ENCODE measurements around the gene CD82. TPM values are rescaled to one million over a fixed set of nuclear protein-coding genes. Genes with fewer than 3 reads are reported as not detected.
"Not testable (repeated sequence)": the region's sequence is repeated elsewhere in the genome, so short reads cannot be mapped to it uniquely, and the experiment has no call there.

The CD82 gene
- total RNA-seq, 1 experiment from 2014 or later: 173 TPM

DNA sequence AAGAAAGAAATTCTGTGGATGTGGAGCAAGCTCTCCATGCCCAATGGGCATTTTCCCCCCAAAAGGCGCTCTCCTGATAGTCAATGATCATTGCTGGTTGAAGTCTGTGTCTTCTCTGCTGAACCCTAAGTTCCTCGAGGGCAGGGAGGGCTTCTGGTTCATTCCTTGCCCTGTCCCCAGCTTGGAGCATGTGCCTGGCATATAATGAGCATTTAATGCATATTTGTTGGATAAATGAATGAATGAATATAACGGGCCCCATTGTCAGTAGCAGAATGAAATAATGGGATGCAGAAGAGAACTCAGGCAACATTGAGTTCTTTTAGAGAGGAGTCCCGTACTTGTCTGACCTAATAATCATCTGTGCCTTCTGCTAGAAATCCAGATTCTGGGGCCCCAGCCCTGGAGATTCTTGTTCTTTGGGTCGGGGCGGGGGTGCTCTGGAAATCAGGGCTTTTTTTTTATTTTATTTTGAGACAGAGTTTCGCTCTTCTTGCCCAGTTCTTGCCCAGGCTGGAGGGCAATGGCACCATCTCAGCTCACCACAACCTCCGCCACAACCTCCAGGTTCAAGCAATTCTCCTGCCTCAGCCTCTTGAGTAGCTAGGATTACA is 64.4 kb downstream of the CD82 start:
- no peak for DNase-seq (ENCODE audit: low spot score)

DNA sequence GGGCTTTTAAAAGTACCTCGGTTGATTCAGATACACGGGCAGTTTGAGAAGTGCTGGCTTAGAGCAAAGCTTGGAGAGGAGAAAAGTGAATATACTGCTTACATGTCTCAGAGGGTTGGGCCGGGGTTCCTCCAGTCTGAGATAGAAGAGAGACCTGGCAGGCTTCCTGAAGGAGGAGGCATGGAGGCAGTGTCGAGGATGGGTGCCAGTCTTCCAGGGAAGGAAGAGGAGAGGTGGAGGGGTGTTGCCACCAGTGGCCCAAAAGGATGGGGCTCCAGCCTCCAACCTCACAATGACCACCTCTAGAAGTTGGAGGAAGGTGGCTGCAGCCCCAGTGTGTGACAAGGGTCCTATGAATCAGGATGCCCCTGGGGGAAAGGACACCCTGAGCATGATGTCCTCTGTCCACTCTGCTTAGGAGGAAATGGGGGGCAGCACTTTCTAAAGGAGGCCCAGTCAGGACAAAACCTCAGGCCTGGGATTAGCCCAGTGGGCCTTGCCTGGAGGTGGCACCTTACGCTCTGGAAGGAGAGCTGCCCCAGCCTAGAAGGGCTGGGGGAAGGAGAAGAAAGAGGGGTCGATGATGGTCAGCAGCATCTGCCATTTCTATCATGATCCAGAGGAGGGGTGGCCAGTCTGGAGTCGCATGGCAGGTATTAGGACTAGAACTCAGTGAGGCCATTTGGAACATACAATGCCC is 65.2 kb downstream of the CD82 start:
- DNase-seq (ENCODE audit: low spot score): no peak

DNA sequence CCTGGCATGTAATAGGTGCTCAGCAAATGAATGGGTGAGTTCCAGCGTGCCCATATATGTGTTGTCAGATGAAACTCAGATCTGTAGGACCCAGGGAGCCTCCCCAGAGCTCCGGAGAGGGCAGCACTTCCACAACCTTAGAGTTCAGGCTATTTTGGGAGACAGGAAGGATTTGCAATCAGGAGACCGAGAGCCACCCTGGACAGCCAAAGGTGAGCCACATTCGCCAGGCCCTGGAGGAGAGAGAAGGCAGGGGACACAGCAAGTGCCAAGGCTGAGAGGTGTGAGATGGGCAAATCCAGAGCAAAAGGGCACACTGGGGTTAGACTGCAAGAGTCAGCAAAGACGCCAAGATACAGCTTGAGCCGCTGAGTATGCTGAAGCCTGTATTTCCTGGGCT is 66.4 kb downstream of the CD82 start:
- DNase-seq (ENCODE audit: low spot score): no peak

DNA sequence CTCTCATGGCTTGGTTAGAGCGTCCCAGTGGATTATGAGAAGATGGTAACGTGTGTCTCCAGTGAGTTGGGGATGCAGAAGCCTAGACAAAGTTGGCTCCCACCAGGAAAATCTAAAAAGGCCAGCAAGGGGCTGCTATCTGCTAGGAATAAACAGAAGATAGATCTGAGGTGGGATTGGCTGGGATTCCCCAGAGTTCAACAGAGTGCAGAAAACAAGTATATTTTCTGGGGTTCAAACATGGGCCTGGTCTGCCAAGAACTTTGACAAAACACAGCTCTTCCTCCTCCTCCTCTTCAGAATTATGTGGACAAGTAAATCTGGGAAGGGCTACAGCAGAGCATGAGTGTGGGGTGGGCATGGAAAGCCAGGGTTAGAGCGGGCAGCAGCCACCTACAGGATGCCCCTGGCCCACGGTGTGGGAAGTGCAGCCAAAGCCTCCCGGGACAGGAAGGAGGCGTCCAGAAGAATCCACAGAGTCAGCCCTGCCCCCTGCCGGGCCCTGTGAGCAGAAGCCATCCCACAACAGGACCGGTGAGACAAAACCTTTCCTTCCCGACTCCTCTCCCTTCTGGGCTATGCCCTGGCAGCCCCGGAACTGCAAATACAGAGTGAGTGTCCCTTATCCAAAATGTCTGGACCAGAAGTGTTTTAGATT is 67.1 kb downstream of the CD82 start:
- peak; percentile 82 for DNase-seq (ENCODE audit: low spot score)

DNA sequence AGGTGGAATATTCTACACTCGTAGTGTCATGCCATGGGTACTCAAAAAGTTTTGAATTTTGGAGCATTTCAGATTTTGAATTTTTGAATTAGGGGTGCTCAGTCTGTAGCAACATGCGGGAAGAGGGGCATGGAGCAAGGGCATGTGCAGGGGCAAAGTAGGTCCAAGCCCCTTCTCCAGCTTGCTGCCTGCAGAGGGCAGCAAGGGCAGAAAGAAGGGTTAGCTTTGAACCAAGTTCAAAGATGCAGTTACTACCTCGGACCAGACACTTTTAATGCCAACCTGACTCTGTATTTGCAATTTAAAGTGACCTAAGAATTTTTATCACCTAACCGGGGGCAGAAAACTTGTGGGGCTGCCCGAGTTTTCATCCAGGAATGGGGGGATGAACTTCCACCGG is 68.2 kb downstream of the CD82 start:
- DNase-seq (ENCODE audit: low spot score): no peak

DNA sequence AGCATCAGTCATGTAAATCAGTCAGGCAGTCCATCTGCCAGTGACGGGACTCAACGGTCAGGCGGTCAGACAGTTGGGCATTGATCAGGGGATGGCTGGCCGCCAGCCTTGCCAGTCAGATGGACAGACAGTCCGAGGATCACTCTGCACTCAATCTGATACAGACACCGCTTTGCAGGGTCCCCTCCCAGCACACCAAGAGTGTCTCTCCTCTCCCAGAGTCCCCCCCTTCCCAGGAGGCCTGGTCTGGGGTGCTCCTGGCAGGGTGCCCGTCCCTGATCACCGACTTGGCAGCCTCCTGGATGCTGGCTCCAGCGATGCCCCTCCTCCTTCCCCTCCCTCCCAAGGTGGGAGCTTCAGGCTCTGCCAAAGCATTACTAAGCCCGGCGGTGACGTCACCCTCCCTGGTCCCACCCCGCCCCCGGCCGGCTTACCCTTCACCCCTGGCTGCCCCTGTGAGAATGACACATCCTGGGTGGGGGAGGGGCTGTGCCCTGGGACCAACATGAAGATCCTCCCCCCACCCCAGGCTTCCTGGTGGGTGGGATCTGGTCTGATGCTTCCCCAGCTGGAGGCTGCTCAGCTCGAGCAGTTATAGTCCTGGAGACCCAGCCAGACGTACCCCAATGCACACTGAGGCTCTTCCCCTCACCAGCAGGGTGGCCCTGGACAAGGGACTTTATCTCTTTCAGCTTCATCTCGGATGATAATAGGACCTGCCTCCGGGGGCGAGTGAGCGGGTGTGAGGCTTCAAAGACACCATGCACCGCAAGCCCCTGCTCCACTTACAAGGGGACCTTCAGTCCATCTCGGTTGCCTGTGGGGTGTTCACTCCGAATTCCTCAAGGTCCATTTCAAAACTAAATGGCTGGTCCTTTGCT is 69.2 kb downstream of the CD82 start:
- DNase-seq (ENCODE audit: low spot score): peak; percentile 17

DNA sequence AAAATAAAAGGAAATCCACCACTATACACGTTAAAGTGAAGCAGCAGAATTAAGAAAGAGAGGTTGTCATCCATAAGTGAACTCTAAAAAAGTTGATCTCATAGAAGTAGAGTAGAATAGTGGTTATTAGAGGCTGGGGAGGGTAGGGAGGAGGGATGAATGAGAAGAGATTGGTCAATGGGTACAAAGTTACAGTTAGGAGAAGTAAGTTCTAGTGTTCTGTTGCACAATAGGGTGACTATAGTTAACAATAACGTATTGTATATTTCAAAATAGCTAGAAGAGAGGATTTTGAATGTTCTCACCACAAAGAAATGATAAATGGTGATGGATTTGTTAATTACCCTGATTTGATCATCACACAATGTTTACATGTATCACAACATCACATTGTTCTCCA is 72.0 kb downstream of the CD82 start:
- DNase-seq (ENCODE audit: low spot score): no peak

DNA sequence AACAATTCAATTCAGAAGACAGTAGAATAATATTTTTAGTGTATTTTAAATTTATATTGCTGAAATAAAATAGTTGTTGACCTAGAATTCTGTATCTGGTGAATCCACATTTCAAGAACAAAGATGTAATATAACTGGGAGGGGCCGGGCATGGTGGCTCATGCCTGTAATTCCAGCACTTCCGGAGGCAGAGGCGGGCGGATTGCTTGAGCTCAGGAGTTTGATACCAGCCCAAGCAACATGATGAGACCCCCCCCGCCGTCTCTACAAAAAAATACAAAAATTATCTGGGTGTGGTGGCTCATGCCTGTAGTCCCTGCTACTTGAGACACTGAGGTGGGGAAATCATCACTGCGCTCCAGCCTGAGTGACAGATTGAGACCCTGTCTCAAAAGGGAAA is 72.6 kb downstream of the CD82 start:
- no peak for DNase-seq (ENCODE audit: low spot score)

DNA sequence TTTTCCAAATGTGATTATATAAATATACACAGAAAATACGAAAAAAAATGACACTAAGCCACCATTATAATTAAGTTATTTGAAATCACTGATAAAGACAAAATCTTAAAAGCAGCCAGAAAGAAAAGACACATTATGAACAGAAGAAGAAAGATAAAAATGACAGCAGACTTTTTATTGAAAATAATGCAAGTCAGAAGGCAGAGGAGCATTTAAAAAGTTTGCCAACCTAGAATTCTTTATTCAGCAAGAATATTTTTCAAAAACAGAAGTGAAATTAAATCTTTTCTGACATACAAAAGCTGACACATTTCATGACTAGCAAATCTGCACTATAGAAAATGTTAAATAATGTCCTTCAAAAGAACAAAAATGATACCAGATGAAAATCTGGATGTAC is 77.8 kb downstream of the CD82 start:
- DNase-seq (ENCODE audit: low spot score): no peak

DNA sequence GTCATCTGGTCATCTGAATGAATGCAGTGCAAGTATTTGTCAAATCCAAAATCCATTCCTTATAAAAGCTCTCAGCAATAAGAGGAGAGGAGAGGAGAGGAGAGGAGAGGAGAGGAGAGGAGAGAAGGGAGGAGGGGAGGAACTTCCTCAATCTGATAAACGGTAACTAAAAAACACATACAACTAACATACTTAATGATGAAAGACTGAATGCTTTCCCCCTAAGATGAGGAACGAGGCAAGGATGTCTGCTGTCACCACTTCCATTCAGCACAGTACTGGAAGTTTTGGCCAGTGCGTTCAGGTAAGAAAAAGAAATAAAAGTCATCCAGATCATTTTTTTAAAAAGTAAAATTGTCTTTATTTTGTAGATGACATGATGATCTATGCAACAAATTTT is 80.4 kb downstream of the CD82 start:
- no peak for DNase-seq (ENCODE audit: low spot score)

DNA sequence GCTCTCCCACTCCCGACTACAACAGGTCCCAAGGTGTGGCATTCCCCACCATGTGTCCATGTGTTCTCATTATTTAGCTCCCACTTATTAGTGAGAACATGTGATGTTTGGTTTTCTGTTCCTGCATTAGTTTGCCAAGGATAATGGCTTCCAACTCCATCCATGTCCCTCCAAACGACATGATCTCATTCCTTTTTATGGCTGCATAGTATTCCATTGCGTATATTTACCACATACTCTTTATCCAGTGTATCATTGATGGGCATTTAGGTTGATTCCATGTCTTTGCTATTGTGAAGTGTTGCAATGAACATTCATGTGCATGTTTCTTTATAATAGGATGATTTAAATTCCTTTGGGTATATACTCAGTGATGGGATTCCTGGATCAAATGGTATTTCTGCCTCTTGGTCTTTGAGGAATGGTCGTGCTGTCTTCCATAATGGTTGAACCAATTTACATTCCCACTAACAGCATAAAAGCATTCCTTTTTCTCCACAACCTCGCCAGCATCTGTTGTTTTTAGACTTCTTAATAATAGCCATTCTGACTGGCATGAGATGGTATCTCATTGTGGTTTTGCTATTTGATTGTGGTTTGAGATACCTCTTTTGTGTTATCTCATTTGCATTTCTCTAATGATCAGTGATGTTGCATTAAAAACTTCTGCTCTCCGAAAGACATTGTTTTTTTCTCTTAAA is 81.9 kb downstream of the CD82 start:
- DNase-seq (ENCODE audit: low spot score): not testable (repeated sequence)

DNA sequence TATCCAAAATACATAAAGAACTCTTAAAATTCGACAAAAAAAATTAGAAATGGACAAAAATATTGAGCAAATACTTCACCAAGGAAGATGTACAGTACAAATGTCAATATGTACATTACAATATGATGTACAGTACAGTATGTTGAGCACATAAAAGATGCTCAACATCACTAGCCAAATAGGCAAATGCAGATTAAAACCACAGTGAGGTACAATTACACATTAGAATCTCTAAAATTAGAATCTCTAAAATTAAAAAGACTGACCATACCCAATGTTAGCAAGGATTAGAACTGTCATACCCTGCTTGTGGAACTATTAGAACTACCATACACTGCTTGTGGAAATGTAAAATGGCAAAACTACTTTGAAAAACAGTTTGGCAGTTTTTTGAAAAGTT is 82.6 kb downstream of the CD82 start:
- no peak for DNase-seq (ENCODE audit: low spot score)

DNA sequence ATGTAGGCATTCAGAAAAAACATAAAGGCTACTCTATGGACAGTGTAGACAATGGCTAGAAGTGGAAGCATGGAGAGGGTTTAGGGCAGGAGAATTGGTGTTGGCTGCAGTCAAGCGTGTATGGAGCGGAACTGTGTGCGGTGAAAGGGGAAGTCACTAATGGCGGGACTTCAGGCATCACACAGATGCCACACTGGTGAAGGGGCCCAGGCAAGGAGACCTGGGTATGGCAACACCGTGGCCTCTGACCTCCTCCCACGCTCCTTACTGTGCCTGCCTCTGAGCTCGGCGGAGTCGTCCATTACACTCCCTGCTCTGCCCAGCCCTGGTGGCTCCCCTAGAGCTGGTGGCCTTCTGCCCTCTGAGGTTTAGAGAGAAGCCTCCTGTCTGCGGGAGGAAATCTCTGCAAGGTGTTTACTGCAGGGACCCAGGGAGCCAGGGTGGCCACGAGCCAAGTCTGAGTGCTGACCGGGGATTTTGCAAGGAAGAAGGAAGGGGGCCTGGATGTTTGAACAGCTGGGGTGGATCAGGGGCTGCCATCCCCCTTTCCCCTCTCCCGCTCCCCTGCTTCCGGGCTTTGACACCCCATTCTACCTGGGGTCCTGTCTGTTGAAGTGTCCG is 86.2 kb downstream of the CD82 start:
- DNase-seq (ENCODE audit: low spot score): no peak

DNA sequence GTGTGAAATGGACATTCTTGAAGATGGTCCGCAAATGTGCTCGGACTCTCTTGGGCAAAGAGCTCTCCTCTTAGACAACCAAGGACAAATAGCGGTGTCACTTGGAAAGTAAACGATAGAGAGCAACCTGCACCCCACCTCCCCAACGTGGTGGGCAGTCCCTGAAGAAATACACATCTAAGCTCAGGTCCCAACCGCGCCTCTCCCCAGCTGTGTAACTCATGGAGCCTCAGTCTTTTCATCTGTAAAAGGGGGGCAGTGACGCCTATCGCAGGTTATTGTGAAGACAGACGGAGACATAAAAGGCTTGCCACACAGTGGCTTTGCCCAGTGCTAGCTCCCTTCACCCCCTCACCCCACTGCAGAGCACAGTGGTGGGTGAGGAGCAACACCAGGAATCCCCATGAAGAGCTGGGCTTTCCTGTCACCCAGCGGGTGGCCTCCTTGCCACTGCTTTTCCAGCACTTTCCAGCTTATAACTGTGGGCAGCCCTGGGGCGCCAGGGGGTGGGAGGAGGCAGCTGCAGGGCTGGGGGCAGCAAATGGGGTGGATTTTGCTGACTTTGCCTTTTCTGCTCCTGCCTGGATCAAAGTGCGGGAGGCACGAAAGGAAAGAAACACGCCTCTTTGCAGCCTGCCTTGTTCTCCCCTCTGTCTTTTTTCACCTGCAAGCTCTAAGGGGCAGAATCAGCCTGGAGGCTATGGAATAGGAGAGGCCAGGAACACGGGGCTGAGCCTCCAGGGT is 87.6 kb downstream of the CD82 start:
- no peak for DNase-seq (ENCODE audit: low spot score)

DNA sequence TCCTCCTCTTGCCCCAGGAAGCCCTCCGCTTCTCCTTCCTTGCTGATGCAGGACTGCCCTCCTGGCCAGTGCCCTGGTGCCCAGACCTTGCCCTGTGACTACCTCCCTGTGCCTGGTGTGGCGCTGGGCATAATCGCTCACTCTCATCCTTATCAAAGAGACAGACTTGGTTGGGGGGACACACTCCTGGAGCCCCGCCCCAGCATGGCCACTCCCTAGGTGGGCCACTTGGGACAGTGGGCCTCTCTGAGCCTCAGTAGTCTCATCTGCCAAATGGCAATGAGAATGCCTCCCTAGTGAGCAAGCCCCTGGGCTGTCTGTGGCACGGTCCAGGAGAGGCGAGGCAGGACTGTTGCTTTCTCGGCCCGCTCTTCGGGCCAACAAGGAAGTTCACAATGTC is 88.6 kb downstream of the CD82 start:
- no peak for DNase-seq (ENCODE audit: low spot score)

DNA sequence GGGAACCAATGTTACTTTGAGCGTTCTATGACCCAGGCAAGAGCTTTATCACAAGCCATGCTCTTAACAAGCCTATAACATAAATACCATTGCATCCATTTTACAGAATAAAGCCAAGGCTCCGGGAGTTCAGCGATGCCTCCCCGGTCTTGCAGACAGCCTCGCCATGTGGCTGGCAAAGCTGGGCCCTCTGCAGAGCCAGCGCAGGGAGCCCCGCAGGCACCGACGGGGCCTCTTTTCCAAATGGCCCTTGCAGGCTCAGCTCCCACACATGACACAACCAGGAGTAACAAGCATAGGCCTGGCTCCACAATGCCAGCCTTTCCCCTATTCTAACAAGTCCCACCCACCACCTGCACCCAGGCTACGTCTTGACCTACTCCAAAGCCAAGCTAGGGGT is 89.1 kb downstream of the CD82 start:
- DNase-seq (ENCODE audit: low spot score): no peak

DNA sequence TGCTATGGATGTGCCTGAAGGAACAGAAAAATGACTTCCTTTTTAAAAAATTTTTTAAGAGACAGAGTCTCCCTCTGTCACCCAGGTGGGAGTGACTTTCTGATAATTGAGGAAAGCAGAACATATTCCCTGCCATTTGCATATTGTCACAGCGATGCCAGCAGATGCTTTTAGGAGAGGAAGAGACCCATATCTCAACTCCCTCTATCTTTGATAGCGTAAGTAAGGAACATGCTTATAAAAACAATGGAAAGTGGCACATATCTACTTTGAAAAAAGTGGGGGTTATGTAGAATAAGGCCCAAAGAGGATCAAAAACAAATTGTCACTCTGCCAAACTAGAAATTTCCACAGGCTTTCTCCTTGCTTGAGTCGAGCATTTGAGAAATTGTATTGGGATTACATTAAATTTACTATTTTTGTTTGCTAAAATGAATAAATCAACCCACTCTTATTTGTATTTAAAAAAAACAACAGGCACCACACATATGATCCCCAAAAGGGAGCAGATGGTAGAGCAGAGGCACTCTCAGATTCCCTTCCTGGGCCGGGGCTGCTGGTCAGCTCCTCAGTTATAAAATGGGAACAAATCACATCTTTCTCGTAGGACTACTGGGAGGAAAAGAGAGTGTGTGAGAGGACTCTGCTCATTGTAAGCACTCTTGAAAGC is 92.5 kb downstream of the CD82 start:
- no peak for DNase-seq (ENCODE audit: low spot score)

DNA sequence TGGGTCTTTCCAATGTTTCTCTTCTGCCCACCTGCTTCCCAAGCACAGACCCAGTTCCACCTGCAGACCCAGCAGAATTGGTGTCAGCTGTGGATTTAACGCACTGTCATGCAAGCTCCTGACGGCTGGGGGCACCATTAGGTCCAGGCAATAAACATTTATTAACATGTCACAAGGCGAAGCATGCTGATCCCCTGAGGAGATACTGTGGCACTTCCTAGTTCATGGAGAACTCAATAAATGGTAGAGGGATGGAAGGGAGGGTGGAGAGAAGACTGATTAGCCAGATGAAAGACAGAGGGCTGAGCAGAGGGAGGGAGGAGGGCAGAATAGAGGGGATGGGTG is 93.0 kb downstream of the CD82 start:
- DNase-seq (ENCODE audit: low spot score): peak; percentile 39

DNA sequence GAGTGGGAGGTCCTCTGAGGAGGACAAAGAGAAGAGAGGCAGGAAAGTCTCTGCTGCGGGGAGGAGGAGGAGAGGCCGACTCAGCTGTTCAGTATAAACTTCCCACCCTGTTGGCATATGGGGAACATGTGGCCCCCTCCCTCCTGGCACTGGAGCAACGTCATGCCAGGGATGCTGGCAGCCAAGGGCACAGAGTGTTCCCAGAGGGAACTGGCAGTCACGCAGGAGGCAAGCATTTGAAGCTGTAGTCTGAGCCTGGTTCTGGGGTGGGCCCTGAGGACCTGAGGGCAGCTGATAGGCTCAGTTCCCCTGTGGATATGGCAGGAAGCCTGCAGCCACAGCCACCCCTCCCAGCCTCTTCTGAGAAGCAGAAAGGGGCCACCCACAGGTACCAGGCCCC is 94.2 kb downstream of the CD82 start:
- no peak for DNase-seq (ENCODE audit: low spot score)

DNA sequence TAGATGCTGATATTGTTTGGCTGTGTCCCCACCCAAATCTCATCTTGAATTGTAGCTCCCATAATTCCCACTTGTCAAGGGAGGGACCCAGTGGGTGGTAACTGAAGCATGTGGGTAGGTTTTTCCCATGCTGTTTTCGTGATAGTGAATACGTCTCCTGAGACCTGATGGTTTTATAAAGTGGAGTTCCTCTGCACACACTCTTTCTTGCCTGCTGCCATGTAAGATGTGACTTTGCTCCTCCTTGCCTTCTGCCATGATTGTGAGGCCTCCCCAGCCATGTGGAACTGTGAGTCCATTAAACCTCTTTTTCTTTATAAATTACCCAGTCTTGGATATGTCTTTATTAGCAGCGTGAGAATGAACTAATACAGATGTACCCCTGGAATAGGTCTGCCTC is 95.1 kb downstream of the CD82 start:
- DNase-seq (ENCODE audit: low spot score): not testable (repeated sequence)
